Stimulated activated naive CD8-positive, alpha-beta T cell treated with anti-CD3 and anti-CD28 coated beads, Interleukin-15, amount 100 ng/mL, for 72 hours (primary cell): ENCODE measurements around the gene ATOX1.
"Not testable (repeated sequence)": the region's sequence is repeated elsewhere in the genome, so short reads cannot be mapped to it uniquely, and the experiment has no call there.

Experiments
- ATAC-seq: fragments of 150-1000 bp; cut with Tn5 transposase; 2 replicates; pipeline ENCODE4 v1.10.0; 2021; ENCODE audit warnings: mild to moderate bottlenecking, moderate library complexity
- DNase-seq, 2 donors: peaks; one replicate each; pipeline ENCODE4 v3.0.0; 2021 to 2022
- H3K27ac Mint-ChIP-seq, 2 donors: one replicate each; pipeline ENCODE4 v1.8.0; 2022; ENCODE audit warnings: mild to moderate bottlenecking in 2 of 2, mixed read lengths in 2 of 2, moderate library complexity in 2 of 2
- H3K27me3 Mint-ChIP-seq: one replicate; pipeline ENCODE4 v1.8.0; 2022; ENCODE audit warnings: mixed read lengths
- H3K4me1 Mint-ChIP-seq: one replicate; pipeline ENCODE4 v1.8.0; 2022; ENCODE audit warnings: mild to moderate bottlenecking, mixed read lengths
- H3K4me3 Mint-ChIP-seq, 2 donors: one replicate each; pipeline ENCODE4 v1.8.0; 2022; ENCODE audit warnings: mild to moderate bottlenecking in 2 of 2, mixed read lengths in 2 of 2, moderate library complexity in 1 of 2
- H3K9me3 Mint-ChIP-seq, 2 donors: one replicate each; pipeline ENCODE4 v1.8.0; 2022; ENCODE audit warnings: mixed read lengths in 2 of 2

The ATOX1 gene

DNA sequence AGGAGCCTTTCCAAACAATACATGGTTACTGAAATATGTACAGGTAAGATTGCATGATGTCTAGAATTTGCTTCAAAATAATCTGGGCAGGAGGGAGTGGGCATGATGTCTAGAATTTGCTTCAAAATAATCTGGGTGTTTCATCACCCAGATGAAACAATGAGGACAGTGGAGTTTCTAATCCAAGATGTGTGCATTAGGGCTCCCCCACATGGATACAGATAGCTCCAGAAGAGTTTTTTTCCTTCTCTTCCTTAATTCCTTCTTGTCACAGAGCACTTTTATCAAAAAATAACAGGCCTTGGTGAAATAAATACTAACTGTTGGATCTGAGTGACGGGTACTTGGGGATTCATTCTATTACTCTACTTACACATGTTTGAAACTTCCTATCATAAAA lies 14.9 kb downstream of the ATOX1 start:
- Mint-ChIP-seq H3K9me3 (no peaks in the 10 kb centered on the region), H3K27ac (no peak overlapping the region), H3K4me3 (no peak overlapping the region), H3K27me3 (no peaks in the 10 kb centered on the region), H3K4me1 (peaks cover 47% of the 10 kb centered on the region)
- DNase-seq: no peak
- no peak for ATAC-seq

DNA sequence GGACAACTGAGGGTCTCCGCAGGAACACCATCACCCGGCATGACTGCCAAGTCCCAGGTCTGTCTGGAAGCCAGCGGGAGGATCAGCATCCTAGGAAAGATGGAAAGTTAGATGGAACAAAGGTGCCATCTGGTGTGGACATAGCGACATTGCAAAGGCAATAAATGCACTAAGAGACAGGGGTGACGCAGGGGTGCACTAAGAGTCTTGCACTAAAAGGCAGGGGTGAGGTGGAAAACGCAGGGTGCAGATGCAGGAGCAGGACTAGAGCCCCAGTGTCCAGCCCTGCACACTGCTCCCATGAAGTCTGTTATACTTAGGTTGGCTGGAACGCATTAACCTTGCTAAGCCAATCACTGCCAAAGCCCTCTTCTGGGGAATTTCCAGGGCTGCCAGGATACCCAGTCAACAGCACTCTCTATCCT lies 15.5 kb downstream of the ATOX1 start:
- H3K27me3 Mint-ChIP-seq: no peaks in the 10 kb centered on the region
- peaks cover 46% of the 10 kb centered on the region for H3K4me1 Mint-ChIP-seq
- no peak for ATAC-seq

DNA sequence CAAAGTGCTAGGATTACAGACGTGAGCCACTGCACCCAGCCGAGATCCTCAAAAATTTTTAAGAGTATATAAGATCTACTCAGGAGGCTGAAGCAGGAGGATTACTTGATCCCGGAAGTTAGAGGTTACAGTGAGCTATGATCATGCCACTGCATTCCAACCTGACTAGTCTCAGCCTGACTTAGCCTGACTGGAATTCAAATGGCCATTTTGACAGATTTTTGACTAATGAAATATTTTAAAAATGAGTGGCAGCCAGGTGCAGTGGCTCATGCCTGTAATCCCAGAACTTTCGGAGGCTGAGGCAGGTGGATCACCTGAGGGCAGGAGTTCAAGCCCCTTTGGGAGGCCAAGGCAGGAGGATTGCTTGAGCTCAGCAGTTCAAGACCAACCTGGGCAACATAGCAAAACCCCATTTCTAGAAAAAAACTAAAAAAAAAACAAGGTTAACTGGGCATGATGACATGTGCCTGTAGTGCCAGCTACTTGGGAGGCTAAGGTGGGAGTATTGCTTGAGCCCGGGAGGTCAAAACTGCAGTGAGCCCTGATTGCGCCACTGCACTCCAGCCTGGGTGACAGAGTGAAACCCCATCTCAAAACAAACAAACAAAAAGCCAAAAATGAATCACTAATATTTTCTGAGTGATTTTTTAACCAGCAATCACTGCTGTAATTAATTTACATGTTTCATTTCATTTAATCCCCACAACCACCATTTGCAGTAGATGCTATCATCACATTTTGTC lies 16.6 kb downstream of the ATOX1 start:
- no peak for DNase-seq

More for the DNA sequence above, 15.5 kb downstream of the ATOX1 start:
- no peak overlapping the region for H3K27ac Mint-ChIP-seq
- no peak overlapping the region for H3K4me3 Mint-ChIP-seq
- H3K9me3 Mint-ChIP-seq: no peaks in the 10 kb centered on the region
- DNase-seq: no peak

DNA sequence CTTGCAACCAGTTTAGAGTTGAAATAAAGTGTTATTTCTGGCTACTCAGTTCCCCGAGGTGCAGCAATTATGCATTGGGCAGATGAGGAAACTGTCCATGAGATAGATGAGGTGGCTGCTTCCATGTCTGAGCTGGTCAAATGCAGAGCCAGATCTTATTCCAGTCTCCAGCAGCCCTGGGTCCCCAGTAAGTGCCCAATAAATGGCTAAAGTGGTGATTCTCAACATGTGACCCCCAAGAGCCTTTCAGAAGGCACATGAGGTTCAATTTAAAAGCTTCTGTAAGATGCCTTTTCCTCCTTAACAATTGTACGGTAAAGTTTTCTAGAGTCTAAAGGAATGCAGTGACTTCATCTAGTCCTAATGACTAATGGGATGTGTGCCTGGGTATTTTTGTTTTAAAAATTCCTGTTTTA lies 17.5 kb downstream of the ATOX1 start:
- H3K27ac Mint-ChIP-seq: no peak overlapping the region
- ATAC-seq: no peak

More for the DNA sequence above, 16.6 kb downstream of the ATOX1 start:
- Mint-ChIP-seq H3K4me1 (peaks cover 44% of the 10 kb centered on the region), H3K27ac (no peak overlapping the region), H3K27me3 (no peaks in the 10 kb centered on the region), H3K9me3 (no peaks in the 10 kb centered on the region), H3K4me3 (no peak overlapping the region)
- ATAC-seq: no peak

DNA sequence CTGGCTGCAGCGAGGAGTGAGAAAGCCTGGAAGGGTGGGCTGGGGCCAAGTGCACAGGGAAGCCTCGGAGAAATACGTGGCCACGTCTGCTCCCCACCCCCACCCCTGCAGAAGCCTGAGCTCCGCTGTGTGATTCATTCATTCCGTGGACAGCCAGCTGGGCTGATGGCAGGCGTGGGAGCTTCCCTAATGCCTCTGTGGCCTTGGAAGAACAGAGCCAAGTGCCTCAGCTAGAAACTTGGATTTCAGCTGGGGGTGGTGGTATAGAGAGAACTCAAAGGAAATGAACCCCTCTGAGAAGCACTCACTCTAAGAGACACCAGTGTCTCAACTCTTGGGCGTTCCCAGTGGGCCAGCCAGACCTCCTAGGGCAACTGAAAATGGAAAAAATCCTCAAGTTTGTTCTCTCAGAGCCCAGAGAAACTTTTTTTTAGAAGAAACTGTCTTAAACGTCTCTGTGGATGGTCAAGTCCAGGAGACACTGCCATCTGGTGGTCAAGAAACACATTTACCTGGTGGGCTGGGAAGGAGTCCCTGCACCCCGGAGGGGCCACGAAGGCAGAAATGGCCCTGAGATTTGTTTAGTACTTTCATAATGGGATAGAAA lies 18.0 kb downstream of the ATOX1 start:
- Mint-ChIP-seq H3K4me3 (no peak overlapping the region), H3K27me3 (no peaks in the 10 kb centered on the region), H3K4me1 (peaks cover 30% of the 10 kb centered on the region), H3K9me3 (no peaks in the 10 kb centered on the region), H3K27ac (no peak overlapping the region)
- ATAC-seq (peak; percentile 67), DNase-seq (peak; percentile 39 to 40)

More for the DNA sequence above, 17.5 kb downstream of the ATOX1 start:
- no peaks in the 10 kb centered on the region for H3K27me3 Mint-ChIP-seq
- peaks cover 35% of the 10 kb centered on the region for H3K4me1 Mint-ChIP-seq
- no peak overlapping the region for H3K4me3 Mint-ChIP-seq
- no peak for DNase-seq
- H3K9me3 Mint-ChIP-seq: no peaks in the 10 kb centered on the region

DNA sequence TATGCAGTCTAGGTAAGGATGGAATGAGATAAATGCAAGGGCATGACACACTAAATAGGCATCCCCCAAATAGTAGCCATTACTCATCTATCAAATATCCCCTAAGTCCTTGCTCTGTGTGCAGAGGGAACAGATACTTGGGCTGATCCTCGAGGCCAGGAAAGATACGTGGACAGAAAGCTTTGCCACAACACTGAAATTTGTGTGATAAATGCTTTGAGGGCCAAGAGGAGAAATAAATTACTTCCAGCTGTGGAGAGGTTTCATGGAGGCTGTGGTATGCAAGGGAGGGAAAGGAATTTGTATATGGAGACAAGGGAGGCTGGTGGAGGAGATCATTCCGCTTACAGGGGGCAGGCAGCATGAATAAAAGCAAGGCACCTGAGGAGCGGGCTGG lies 18.5 kb downstream of the ATOX1 start:
- Mint-ChIP-seq H3K4me3 (no peak overlapping the region), H3K27ac (peak overlapping the region in 1 of 2 donors; percentile 75), H3K9me3 (no peaks in the 10 kb centered on the region), H3K4me1 (peaks cover 25% of the 10 kb centered on the region), H3K27me3 (no peaks in the 10 kb centered on the region)
- DNase-seq (no peak), ATAC-seq (no peak)

DNA sequence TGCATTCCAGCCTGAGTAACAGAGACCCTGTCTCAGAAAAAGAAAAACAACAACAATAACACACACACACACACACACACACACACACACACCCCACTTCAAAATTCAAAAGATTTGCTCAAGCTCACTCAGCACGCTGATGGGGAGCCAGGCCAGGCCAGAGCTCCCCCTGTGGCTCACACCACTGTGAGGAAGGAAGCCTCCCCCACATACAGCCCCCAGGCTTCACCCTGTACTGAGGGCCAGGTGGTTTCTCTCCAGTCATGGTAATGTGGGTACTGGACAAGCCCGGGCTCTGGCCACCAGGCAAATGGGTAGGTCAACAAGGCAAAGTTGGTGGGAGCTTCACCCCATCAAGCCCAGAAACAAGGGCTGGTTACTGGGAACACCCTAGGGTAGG lies 19.0 kb downstream of the ATOX1 start:
- Mint-ChIP-seq H3K9me3 (no peaks in the 10 kb centered on the region), H3K27me3 (no peaks in the 10 kb centered on the region), H3K4me1 (peaks cover 22% of the 10 kb centered on the region), H3K27ac (no peak overlapping the region), H3K4me3 (no peak overlapping the region)
- no peak for ATAC-seq
- DNase-seq: no peak

DNA sequence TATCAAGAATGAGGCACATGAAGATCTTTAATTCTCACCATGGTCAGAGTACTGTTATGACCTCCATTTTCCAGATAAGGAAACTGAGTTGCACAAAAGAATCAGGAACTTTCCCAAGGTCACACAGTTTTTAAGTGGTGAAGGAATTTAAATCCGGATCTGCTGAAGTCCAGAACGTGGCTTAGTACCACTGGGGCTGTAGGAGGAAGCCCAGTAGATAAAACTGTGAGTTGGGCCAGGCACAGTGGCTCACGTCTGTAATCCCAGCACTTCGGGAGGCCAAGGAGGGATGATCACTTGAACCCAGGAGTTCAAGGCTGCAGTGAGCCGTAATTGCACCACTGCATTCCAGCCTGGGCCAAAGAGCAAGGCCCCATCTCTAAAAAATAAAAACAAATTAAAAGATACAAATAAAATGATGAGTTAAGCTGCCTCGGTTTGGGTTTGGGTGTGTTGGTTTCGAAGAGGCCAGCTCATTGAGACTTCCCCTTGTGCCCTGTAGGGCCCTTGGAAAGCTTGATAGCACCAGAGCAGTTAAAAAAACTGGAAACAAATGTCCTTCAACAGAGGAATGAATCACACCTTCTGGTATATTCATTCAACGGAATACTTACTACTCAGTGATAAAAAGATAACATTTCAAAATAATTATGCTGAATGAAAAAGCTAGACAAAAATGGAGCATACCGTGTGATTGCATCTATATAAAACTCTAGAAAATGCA lies 20.1 kb downstream of the ATOX1 start:
- Mint-ChIP-seq H3K27ac (no peak overlapping the region), H3K4me3 (no peak overlapping the region), H3K4me1 (peaks cover 13% of the 10 kb centered on the region), H3K27me3 (no peaks in the 10 kb centered on the region), H3K9me3 (no peaks in the 10 kb centered on the region)
- DNase-seq (no peak), ATAC-seq (no peak)

DNA sequence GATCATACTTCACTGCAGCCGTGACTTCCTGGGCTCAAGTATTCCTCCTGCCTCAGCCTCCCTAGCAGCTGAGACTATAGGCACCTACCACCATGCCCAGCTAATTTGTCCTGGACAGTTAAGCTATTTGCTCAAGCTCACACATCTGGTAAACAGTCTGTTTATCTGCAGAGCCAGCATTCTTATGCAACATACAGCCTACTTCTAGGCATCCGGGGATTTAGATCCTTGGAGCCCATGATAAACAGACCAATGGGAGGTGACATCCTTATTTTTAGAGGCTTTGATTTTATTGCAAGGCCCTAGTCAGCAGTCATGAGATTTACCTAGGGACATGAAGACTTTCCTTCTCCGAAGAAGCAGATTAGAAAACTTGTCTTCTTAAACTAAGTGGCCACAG lies 21.0 kb downstream of the ATOX1 start:
- no peak overlapping the region for H3K27ac Mint-ChIP-seq
- H3K4me1 Mint-ChIP-seq: peaks cover 13% of the 10 kb centered on the region
- H3K4me3 Mint-ChIP-seq: no peak overlapping the region
- H3K27me3 Mint-ChIP-seq: no peaks in the 10 kb centered on the region
- ATAC-seq (no peak), DNase-seq (no peak)
- no peaks in the 10 kb centered on the region for H3K9me3 Mint-ChIP-seq

DNA sequence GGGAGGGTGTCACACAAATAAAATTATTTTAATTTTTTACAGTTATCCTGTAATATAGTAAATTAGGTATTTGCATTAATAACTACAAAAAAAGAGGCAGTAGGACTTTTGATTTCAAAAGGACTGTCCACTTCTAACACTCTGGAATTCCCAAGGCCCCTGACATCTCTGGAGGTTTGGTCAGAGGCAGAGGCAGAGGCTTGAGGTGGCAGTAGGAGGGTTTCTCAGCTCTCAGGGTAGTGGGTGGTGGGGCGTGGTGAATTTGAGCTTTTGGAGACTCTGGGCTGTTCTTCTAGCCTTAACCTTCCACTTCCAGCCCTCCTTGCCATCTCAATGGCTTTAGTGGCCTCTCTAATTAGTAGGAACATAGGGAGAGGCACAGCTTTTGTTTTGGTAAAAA lies 22.8 kb downstream of the ATOX1 start:
- Mint-ChIP-seq H3K27me3 (no peaks in the 10 kb centered on the region), H3K9me3 (no peaks in the 10 kb centered on the region), H3K27ac (peak overlapping the region in 1 of 2 donors; percentile 48), H3K4me1 (peaks cover 10% of the 10 kb centered on the region), H3K4me3 (no peak overlapping the region)
- ATAC-seq: no peak
- no peak for DNase-seq

DNA sequence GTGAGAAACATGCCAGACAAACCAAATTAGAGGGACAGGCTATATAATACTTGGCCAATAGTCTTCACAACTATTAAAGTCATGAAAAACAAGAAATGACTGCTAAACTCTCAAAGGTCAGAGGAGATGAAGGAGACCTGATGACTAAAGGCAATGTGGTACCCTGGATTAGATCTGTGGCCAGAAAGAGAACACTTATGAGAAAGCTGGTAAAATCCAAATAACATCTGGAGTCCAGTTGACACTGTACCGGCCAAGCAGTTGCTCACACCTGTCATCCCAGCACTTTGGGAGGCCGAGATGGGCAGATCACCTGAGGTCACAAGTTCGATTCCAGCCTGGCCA lies 24.4 kb downstream of the ATOX1 start:
- Mint-ChIP-seq H3K4me3 (no peak overlapping the region), H3K4me1 (no peaks in the 10 kb centered on the region), H3K27ac (no peak overlapping the region), H3K27me3 (no peaks in the 10 kb centered on the region), H3K9me3 (peaks cover 6 to 12% of the 10 kb centered on the region in 2 donors)
- DNase-seq (no peak), ATAC-seq (no peak)

DNA sequence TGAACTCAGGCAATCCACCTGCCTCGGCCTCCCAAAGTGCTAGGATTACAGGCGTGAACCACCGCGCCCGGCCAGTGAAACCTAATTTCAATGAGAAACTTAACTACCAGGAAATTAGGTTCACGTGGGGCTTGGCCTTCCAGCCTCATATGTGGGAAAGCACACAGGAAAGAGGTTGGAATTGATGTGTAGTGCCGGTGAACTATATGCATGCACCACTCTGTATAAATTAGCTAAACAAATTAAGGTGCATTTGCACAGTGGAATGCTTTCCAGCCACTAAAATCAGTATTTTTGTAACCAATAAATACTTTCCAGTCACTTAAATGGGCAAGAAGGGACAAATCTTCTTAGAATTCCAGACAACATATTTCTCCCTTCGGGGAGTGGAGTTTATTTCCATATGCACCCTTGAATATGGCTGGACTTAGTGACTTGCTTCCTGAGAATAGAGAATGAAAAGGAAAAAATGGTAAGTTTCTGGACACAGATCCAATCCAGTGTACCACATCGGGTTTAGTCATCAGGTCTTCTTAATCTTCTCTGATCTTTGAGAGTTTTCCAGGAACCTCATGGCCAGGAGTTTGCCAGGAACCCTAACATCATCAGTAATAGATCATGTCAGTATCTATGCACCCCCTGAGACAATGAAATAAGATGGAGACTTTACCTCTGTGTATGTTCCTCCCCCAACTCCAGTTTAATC lies 24.9 kb downstream of the ATOX1 start:
- H3K4me3 Mint-ChIP-seq: no peak overlapping the region
- H3K4me1 Mint-ChIP-seq: no peaks in the 10 kb centered on the region
- no peaks in the 10 kb centered on the region for H3K27me3 Mint-ChIP-seq
- peaks cover 6 to 12% of the 10 kb centered on the region in 2 donors for H3K9me3 Mint-ChIP-seq
- no peak for DNase-seq
- no peak overlapping the region for H3K27ac Mint-ChIP-seq
- ATAC-seq: no peak

DNA sequence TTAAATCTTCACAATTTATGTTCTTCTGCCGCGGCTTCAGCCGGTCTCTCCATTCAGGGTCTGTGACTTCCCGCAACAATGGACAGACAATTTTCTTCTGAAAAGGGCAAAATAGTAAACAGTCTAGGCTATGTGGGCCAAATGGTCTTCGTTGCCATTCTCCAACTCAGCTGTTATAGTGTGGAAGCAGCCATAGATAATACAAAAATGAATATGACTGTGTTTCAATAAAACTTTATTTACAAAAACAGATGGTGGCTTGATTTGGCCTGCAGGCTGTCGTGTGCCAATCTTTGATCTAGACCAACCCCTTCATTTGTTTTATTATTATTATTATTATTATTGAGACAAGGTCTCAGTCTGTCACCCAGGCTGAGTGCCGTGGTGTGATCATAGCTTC lies 28.1 kb downstream of the ATOX1 start:
- DNase-seq: no peak
- Mint-ChIP-seq H3K4me3 (no peak overlapping the region), H3K27ac (no peak overlapping the region), H3K9me3 (peaks cover 6 to 12% of the 10 kb centered on the region in 2 donors), H3K27me3 (no peaks in the 10 kb centered on the region), H3K4me1 (no peaks in the 10 kb centered on the region)
- no peak for ATAC-seq

DNA sequence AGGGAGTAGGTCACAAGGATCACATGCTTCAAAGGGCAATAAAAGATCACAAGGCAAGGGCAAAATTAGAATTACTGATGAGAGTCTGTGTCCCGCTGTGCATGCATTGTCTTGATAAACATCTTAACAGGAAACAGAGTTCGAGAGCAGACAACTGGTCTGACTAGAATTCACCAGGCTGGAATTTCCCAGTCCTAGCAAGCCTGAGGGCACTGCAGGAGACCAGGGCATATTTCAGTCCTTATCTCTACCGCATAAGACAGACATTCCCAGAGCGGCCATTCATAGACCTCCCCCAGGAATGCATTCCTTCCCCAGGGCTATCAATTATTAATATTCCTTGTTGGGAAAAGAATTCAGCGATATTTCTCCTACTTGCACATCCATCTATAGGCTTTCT lies 28.8 kb downstream of the ATOX1 start:
- not testable (repeated sequence) for H3K4me3 Mint-ChIP-seq

DNA sequence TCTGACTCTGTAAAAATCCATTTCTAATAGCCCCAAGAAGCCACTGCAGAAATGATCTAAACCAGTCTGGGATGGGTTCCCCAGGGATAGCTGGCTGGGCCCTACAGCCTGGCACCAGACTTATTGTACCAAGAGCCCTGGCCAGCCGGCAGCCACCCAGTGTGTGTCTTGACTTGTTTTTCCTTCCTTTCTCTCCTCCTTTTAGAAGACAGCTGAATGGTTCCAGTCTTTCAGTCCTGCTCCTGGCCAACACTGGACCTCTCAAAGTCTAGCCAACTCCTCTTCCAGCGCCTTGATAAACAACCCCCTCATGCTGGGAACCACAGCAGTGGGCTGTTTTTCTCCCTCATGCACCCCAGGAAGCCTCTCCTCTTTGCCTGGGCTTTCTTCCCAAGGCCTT lies 34.1 kb downstream of the ATOX1 start:
- H3K27ac Mint-ChIP-seq: no peak overlapping the region
- H3K9me3 Mint-ChIP-seq: peaks cover 0 to 3% of the 10 kb centered on the region in 2 donors
- H3K27me3 Mint-ChIP-seq: no peaks in the 10 kb centered on the region

More for the DNA sequence above, 28.8 kb downstream of the ATOX1 start:
- not testable (repeated sequence) for DNase-seq, H3K27ac Mint-ChIP-seq, H3K27me3 Mint-ChIP-seq, ATAC-seq, H3K4me1 Mint-ChIP-seq
- peaks cover 6 to 12% of the 10 kb centered on the region in 2 donors for H3K9me3 Mint-ChIP-seq

DNA sequence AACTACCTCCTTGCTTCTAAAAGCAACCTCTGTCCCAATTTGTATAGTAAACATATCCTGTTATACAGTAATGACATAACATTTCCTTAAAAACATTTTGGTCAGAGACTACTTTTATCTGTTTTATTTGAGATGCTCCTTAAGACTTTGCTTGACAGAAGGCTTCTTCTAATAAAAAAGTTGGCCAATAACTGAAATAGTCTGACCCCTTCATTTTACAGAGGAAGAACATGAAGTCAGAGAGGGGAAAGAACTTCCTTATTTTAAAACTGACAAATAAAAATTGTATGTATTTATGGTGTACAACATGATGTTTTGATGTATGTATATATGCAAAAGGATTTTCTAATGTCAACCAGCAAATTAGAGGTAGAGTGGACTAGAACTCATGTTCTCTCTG lies 35.9 kb downstream of the ATOX1 start:
- ATAC-seq (no peak), DNase-seq (no peak)
- Mint-ChIP-seq H3K9me3 (no peaks in the 10 kb centered on the region), H3K27me3 (no peaks in the 10 kb centered on the region), H3K4me1 (peaks cover 13% of the 10 kb centered on the region), H3K4me3 (no peak overlapping the region), H3K27ac (no peak overlapping the region)

More for the DNA sequence above, 34.1 kb downstream of the ATOX1 start:
- no peak for DNase-seq
- Mint-ChIP-seq H3K4me1 (peaks cover 13% of the 10 kb centered on the region), H3K4me3 (no peak overlapping the region)
- ATAC-seq: no peak
